Upper lobe of left lung (tissue), 4 donors: ENCODE measurements around the gene VPS9D1.

ENCODE experiments used
- POLR2A ChIP-seq, 4 donors: fragments of 450-650 bp; IDR thresholded peaks; one replicate each; pipeline ENCODE4 v1.5.1; 2016 to 2017; ENCODE audit warnings: antibody characterized with exemption in 4 of 4, mild to moderate bottlenecking in 2 of 4
- POLR2AphosphoS5 ChIP-seq, 2 donors: sonication (generic); formaldehyde crosslinking; IDR thresholded peaks; one replicate each; pipeline ENCODE4 v1.5.1; 2017; ENCODE audit warnings: antibody characterized with exemption in 2 of 2
- TF ChIP-seq, protein P1 (sequence below), 6 experiments: fragments of 450-650 bp in 4 of 6; fragments of 200-600 bp in 2 of 6; sonication (generic) in 2 of 6; IDR thresholded peaks; one replicate each; pipeline ENCODE4 v1.5.1; 2016 to 2019; ENCODE audit warnings: antibody characterized with exemption in 6 of 6

DNA sequence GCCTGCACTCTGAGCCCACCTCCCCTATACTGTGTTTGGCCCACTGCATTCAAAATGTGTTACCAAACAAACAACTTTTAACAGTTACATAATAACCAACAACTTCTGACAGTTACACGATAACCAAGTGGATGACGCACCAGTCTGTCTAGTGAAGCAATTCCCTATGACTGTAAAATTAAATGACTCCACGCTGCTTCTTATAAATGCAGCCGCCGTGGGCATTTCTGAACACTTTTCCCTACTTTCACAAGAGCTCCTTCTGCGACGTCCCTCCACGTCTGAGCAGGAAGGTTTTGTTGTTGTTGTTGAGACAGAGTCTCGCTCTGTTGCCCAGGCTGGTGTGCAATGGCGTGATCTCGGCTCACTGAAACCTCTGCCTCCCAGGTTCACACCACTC, 28.2 kb upstream of the VPS9D1 start:
- TF ChIP-seq, protein P1, sequence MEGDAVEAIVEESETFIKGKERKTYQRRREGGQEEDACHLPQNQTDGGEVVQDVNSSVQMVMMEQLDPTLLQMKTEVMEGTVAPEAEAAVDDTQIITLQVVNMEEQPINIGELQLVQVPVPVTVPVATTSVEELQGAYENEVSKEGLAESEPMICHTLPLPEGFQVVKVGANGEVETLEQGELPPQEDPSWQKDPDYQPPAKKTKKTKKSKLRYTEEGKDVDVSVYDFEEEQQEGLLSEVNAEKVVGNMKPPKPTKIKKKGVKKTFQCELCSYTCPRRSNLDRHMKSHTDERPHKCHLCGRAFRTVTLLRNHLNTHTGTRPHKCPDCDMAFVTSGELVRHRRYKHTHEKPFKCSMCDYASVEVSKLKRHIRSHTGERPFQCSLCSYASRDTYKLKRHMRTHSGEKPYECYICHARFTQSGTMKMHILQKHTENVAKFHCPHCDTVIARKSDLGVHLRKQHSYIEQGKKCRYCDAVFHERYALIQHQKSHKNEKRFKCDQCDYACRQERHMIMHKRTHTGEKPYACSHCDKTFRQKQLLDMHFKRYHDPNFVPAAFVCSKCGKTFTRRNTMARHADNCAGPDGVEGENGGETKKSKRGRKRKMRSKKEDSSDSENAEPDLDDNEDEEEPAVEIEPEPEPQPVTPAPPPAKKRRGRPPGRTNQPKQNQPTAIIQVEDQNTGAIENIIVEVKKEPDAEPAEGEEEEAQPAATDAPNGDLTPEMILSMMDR (IDR thresholded peaks at IDR 0.05) = no peak
- TF ChIP-seq POLR2A (IDR thresholded peaks at IDR 0.05) (no peak), POLR2AphosphoS5 (IDR thresholded peaks at IDR 0.05) (no peak)
